Measurements from ENCODE around the gene SMARCA2.

Gene SMARCA2

DNA sequence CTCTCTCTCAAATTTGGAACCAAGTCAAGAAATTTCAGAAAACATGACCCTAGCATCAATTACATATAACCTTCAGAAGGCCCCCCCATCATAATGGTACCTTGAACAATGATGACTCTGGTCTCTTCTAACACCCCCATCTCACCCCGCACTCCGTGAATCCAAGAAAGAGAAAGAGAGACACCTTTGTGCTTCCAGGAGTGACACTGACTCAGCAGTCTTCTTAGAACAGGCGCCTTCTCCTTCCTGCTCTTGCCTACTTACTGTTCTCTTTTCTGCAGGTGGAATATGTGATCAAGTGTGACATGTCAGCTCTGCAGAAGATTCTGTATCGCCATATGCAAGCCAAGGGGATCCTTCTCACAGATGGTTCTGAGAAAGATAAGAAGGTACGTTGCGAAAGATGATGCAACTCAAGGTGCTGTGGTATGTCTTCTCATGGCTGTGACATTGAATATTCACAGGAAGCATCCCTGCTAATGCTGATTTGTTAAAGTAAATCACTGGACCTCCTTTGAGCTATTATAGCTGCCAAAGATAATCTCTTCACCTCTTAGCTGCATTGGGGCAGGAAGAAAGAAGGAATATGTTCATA, 81.3 kb downstream of the SMARCA2 start:
- DNase-seq, result no peak

DNA sequence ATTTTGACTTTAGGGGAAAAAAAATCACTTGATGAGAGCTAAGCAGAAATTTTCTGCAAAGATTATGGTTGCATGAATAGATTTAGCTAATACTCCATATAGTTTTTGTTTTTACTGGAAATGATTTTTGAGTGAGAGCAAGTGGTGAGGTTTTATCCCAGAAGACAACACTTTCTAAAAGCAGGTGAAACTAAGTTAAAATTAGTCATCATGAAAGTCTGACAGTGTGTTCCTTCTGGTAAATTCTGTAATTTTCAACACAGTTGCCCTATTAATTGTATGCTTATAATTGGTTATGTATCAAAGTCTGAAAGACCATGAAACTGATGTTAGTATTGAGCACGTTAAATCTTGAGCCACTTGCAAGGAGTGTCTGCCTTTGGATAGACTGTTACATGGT, 91.5 kb downstream of the SMARCA2 start:
- no peak for DNase-seq

DNA sequence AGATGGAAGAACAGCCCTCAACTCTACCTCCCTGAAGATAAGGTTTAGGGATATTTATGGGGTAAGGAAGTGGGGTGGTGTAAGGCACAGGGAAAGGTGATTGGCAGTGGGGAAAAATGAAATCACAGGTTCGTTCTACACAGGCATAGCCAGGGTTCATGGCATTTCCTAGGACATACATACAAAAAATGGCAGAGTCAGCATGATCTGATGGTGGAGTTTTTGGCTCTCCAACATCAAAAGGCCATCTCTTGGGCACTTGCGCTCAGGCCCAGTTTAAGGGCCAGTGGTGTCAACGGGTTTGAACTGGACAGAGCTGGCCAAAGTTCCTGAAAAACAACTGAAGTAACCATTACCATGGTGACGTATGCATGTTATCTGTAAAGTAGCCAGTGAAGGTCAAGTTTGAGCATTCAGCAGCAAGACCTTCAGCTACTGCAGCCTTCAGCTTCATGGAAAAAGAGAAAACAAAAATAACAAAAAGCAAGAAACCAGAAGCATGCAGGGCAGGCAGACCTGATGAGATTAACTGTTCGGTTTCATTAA, 92.8 kb downstream of the SMARCA2 start:
- no peak for DNase-seq

DNA sequence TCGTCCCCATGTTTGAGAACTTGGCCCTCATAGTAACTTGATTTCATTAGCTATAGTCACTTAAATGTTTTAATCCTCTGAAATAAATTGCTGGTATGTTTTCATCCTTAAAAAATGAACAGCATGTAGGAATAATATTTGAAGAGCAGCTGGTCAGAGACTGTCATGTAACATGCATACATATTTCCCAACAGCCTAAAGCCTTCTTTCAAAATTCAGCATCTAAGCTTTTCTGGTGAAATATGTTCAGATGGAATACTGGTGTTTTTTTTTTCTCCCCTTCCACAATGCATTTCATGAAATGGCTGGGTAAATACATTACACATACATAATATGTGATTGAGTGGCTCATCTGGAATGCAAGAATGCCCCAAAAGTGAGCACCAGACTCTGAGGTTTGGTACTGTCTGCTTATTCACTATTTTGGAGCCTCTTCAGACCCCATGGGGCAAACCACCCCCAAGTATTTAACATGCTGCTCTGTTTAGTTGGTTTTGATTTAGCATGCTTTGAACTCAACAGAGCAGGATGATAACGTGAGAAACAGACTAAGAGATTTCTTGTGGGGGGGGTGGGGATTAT, 94.0 kb downstream of the SMARCA2 start:
- no peak for DNase-seq

DNA sequence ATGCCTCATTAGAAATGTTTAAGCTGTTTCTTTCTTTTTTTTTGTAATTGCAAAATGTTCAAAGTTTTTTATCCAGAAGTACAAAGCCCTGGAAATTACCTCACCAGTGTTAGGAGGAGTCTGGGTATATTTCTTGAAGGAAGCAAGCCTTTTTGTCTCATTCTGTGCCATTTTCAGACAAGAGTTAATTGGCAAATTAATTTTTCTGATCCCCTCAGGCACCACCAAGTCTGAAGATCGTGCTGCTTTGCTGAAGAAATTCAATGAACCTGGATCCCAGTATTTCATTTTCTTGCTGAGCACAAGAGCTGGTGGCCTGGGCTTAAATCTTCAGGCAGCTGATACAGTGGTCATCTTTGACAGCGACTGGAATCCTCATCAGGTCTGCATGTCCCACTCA, 94.9 kb downstream of the SMARCA2 start:
- no peak for DNase-seq

DNA sequence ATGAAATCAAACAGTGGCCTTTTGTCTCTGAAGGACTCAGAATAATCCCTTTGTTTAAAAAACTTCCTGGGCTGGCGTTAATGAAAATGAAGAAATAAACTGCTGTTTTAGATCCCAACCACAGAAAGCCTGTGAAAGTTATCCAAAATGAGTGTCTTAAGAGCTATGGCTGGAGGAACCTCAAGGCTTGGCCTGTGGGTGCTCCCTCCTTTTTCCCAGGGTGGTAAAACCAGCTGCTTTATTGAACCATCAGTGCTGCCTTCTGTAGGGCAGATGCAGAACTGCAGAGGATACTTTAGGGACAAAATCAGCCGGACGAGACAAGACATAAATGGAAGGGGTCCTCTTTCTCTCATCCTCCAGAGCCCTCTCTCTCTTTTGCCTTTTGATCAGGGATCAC, 100.9 kb downstream of the SMARCA2 start:
- DNase-seq, result no peak

DNA sequence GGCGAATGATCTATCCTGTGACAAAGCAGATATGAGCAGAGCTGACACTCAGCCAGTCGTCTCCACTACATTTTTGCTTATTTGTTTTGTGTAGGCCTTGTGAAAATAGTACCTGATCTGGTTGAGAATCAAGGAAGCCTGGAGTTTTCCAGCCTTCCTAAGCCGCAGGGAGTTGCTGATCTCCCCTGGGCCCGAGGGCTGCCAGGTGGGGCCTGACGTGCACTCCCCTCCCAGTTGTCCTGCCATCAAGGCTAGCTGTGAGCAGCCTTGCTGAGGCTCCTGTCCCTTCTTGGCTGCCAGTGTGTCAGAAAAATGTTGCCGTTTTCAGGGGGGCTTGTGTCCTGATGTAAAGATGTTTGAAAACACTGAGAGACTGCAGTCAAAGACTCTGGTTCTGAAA, 102.4 kb downstream of the SMARCA2 start:
- no peak for DNase-seq

DNA sequence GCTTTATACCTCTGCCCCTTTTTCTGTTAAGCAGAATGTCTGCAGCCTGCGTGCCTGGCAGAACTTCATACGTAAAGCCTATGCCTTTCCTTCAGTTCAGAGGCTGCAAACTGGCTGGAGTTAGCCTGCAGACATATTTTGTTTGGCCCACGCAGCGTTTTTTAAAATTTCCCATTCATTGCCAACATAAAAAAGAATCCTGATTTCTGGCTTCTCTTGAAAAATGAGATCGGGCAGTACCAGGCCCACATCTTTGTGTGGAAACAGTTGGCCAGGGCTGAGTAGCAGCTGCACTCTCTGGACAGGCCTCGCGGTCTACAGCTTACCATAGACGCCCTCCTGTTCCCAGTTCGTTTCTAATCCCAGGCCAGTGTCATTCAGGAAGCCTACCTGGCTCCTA, 104.4 kb downstream of the SMARCA2 start:
- DNase-seq, result no peak

DNA sequence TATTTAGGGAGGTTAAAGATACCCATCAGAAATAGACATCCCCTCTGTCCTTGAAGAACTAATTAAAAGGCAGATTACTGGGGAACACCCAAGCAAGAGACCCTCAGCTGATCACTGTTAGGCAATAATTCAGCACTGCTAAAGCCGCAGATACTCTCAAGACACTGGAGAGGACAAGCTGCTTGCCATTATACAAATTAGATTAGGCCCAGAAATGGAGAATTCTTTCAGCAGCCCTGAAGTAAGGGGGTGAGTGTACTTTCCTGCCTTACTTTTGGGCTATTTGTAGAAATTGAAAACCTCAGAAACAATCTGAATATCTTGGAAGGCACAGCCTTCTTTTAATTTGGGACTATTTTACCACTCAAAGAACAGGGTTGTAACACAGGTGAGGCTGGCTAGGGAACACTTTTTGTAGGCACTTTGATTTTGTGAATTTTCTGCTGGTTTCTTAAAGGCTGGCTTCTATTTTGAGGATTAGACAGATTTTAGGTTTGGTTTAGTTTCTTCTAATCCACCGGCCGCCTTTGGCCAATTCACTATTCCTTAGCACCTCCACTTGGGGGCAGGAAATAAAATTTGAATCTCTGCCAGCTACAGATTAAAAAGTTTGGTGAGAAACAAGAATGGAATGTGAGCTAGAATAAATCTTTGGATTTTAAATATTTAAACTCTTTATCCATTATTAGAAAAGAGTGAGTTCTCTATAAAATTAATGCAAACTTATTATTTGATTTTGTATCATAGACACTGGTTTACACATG, 106.0 kb downstream of the SMARCA2 start:
- no peak for DNase-seq

DNA sequence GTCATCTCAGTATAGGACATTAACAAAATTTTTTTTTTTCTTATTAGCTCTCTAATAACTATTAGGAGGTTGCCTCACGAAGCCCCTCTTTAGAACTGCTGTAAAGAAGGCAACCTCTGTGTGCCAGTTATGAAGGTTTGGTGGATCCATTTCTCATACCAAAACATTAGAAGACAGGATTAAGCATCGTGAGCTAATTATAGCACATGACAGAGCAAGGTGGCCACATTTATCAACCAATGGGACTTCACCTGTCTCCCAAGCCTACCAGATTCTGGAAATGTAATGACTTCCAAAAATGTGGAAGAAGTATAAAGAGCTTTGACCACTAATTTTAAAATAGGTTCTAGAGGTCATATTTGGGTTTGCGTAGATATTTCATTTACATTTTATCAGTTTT, 107.2 kb downstream of the SMARCA2 start:
- DNase-seq, result no peak

DNA sequence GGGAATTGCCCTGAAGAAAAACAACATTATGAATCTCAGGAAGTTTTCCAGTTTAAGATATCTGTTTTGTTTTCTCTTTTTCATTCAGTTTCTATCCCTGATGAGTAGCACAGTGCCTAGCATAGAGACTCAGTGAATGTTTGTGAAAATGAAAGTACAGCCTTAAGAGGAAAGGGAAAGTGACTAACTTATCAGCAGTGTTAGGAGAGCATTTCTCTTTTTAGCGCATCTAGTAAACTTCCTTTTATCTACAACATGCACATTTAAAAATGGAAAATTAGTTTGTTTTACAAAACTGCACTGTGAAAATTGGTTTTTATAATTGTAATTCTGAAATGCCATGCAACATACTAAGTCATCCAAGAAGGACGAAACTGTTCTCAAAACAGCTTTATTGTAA, 110.8 kb downstream of the SMARCA2 start:
- DNase-seq, result peak in 1 of 2 donors; percentile 28

DNA sequence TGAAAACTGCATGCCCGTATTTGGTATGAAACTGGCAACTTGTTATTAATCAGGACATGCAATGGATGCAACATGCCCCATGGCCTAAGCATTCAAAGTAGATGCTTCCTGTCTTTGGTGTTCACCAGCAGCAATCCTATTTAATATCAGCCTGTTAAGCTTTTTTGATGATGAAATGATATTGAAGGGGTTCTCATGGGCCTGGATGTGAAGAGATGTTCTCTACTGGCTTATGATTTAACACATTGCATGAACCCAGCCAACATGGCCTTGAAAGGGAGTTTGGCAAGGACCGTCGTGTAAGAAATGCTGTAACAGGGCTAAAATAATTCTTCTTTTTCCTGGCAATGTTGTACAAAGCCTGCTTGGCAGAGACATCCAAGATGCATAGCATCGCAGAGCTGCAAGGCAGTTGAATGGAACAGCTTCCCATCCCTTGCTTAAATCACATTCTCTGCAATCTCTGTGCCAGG, 111.2 kb downstream of the SMARCA2 start:
- peak in 1 of 2 donors; percentile 50 for DNase-seq

DNA sequence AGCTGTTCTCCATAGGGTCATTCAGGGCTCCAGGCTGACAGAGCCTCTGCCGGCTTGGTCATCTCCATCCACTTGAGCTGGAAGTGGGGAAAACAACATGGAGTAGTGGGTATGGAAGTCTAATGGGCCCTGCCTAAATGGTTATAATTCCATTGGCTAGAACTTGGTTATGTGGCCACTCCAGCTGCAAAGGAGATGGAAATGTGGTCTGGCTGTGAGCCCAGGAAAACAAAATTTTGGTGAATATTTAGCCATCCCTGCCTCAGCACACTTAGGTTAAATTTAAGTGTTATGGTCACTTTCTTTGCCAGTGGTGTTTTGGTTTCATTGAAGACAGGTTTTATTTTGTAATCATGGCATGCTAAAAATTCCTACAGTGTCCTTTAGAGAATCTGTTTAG, 112.3 kb downstream of the SMARCA2 start:
- DNase-seq, result no peak

DNA sequence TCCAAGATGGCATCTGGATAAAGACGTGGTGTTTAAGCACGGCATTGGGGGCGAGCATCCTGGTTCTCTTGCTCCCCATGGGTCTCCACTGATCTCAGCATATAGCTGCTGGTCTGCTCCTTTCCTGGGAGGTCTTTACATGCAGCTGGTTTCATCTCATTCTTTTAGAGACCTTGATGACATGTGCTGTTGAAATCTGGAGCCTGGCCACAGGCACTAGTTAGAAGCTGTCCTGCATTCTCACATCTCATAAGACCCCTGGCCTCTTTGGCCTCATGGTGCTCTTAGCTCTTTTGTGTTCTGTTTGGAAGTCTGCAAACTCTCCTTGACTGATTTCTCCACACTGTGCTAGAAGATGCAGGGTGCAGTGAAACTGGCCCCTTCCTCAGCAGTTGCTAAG, 113.0 kb downstream of the SMARCA2 start:
- DNase-seq, result no peak

DNA sequence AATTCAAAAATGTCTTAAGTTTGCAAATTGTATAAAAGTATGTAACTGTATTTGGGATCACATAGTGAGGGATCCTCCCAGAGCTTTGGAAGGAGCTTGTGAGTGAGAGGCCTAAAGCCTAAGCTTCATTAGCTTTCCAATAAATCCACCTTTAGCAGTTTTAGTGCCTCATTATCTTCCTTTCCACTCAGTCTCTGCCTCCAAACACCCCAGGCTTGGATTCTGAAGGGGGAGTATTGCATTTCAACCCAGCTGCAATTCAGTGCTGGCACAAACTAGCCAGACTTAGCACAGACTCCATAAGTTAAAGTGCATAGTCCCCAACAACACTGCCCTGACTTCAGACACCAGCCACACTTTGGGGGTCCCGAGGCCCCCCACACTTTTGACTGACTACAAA, 113.5 kb downstream of the SMARCA2 start:
- DNase-seq, result no peak

DNA sequence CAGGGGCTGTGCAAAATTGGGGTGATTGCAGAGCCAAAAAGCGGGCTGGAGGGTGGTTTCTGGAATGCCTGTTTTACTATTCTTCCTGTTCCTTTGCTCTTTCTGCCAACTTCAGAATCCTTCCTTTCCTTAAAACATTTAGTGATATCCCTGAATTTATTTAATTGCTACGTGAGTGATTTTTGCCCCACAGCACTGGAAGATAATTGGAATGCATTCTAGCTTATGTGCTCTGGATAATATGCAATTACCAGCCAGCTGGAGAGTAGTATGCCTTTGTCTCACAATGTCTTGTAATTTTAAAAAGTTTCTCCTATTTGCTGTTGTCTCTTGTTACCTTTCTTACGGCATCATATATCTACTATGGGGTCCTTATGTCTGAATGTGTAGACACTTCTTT, 115.8 kb downstream of the SMARCA2 start:
- no peak for DNase-seq

DNA sequence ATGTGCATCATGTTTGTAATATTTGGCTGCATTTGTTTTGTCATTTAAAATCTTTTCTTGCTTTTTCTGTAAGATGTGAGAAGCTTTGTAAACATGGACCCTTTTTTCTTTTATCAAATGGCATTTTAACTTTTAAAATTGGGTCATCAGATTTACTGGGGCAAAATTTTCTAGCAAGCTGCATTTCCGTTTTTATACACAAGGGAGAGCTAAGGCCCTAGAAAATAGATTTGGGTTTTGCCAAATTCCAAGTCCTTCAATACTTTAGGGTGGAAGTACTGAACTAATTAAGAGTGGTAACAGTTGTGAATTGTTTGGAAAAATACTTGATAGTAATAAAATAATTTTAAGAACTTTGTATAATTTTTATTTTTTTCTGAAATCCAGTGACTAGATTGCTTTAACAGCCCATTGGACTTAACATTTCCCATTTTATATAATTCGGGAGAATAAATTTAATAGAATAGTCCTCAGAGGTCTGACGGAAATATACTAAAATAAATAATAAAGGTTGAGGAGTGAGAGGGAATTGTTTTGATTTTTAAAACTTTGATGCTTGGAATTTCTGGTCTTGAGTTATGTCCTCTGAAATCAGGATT, 117.4 kb downstream of the SMARCA2 start:
- peak in 1 of 2 donors; percentile 66 for DNase-seq

DNA sequence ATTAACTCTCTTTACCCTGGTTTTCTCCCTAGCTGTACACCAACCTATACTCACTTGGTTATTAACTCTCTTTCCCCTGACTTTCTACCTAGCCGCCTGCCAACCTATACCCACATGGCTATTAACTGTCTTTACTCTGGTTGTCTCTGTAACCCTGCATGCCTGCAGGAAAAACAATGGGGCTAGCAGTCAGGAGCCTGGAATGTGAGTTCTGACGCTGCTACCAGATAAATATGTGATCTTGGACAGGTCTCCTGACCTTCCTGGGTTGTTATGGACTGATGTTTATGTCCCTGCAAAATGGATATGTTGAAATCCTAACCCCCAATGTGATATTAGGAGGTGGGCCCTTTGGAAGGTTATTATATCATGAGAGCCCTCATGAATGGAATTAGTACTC, 119.2 kb downstream of the SMARCA2 start:
- no peak for DNase-seq

DNA sequence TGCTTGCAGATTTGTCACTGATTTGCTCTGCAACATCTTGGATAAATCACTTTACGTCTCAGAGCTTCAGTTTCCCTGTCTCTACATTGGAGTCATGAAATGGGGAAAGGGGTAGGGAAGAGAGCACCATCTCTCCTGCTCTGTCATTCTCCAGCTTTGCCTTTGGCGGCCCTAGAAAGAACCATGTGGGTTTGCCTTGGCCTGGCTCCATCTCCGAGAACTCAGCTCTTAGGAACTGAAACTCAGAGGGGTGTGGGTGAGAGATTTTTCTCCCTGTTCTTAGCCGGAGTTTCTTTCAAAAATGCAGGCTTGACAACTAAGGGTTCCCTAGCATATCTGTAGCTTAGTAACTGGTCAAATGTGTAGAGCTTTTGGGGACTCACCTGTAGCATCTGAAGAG, 123.5 kb downstream of the SMARCA2 start:
- DNase-seq, result peak; percentile 10 to 40

DNA sequence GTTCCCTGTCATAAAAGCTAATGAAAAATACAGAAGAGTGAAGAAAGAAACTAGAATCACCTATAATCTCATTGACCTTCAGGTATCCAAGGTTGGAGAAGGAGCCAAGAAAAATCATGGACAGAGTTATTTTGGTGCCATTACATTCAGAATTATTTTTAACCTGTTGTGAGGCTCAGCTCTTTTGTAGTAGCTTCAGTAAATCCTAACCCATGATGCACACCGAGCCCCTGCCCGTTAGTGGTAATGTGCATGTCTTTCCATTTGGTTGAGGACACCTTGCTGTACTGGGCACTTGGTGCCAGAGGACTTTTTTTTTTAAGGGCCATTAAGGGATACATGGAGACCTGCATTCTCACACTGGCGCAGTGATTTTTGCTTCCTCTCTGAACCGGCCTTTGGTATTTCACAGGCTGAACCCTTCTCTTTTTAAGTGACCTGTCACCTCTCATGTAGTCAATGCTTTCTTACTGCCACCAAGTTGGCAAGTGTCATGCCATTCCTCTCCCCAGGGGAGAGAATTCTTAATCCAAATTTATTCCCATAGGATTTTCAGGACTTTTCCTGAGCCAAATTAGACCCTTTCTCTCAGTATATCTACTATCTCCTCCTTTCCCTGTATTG, 125.6 kb downstream of the SMARCA2 start:
- DNase-seq, result no peak

DNA sequence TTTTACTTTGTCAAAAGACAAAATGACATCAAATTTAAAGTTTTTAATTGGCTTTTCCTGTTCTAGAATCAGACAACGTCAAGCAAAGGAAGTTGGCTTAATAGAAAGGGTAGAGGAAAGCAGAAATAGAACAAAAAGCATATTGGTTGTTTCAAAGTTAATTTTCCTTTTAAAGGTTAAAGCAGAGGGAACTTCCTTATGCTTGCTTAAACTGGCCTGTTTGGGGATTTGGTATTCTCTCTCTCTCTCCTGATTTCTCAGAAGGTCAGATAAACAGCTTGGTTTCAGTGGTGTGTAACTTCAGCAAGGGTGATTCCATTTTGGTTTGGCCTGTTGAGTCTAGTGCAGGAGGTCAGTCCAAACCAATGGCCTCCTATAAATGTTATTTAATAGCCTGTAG, 127.1 kb downstream of the SMARCA2 start:
- DNase-seq, result no peak

DNA sequence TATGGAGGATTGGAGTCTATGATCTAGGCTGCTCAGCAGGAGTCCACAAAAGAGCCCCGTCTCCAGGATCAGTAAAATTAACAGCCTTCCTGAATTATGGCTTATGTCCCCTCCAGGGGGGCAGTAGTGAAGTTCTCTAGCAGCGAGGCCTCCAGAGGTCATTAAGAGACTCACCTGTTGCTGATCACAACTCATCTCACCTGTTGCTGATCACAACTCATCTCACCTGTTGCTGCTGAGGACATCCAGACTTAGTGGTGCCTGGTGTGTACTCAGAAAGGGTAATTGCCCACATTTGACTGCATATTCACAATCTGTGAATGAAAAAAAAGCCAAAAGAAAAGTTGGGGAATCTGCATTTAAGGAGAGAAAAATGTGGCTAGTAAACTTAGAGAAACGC, 129.5 kb downstream of the SMARCA2 start:
- DNase-seq, result no peak

DNA sequence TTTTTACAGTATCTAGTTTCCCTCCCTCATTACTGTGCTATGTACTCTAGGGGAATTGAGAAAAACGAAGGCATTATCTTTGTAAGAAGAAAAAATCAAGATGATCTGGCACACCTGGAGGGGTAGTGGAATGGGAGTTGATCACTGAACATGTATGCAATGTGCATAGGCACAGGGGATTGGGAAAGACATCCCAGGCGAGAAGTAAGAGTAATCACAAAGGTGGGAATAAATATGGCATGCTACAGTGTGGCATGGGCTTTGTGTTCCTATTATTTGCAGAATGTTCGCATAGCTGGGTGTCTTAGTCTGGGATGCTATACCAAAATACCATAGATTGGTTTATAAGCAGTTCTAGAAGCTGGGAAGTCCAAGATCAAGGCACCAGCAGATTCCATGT, 130.6 kb downstream of the SMARCA2 start:
- no peak for DNase-seq

All from hippocampal formation (tissue), 2 donors.